Activated CD4-positive, alpha-beta T cell treated with anti-CD3 and anti-CD28 coated beads, Interleukin-10, Interleukin-2, amounts not matched to agents 100 ng/mL and 50 ng/mL, durations not matched to agents 16 hours and 8 hours (primary cell): ENCODE results near the gene SLCO1C1.
A peak's percentile ranks its signal among the peaks of the same experiment; 100 is the strongest.
"Not testable (repeated sequence)": the region's sequence is repeated elsewhere in the genome, so short reads cannot be mapped to it uniquely, and the experiment has no call there.

ENCODE experiments used
- DNase-seq: peaks from one replicate; pipeline ENCODE4 v3.0.0-alpha.2; 2020

The SLCO1C1 gene, protein sequence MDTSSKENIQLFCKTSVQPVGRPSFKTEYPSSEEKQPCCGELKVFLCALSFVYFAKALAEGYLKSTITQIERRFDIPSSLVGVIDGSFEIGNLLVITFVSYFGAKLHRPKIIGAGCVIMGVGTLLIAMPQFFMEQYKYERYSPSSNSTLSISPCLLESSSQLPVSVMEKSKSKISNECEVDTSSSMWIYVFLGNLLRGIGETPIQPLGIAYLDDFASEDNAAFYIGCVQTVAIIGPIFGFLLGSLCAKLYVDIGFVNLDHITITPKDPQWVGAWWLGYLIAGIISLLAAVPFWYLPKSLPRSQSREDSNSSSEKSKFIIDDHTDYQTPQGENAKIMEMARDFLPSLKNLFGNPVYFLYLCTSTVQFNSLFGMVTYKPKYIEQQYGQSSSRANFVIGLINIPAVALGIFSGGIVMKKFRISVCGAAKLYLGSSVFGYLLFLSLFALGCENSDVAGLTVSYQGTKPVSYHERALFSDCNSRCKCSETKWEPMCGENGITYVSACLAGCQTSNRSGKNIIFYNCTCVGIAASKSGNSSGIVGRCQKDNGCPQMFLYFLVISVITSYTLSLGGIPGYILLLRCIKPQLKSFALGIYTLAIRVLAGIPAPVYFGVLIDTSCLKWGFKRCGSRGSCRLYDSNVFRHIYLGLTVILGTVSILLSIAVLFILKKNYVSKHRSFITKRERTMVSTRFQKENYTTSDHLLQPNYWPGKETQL

GRCh38 chr12:20695232-20695631, at the start of gene SLCO1C1:
Gene SLCO1C1 (plus strand): TSS chr12:20695332. CDS start chr12:20699577, 4,245 bp downstream.
- no peak for DNase-seq

DNA sequence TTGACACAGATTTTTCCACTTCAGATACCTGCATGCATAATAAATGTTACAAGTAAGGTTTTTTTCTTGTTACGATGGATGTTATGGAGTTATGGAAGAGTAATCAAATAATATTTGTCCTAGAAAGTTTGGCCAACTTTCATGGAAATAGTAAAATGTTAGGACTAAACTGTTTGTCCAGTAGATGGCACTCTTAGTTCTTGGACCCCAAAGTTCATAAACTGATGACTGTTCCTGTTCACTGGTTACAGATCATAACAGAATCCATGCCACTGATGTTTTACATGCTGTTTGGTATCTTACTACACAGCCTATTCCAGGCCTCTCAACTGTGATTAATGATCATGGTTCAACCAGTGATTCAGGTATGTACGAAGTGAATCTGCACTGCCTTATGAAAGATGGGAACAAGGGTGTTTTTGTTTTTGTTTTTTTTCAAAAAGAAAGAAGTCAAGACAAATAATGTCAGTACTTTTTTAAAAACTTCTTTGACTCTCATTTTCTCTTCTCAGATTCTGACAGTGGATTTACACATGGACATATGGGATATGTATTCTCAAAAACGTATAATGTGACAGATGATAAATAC, 48.8 kb upstream of the SLCO1C1 start:
- peak; percentile 26 for DNase-seq

DNA sequence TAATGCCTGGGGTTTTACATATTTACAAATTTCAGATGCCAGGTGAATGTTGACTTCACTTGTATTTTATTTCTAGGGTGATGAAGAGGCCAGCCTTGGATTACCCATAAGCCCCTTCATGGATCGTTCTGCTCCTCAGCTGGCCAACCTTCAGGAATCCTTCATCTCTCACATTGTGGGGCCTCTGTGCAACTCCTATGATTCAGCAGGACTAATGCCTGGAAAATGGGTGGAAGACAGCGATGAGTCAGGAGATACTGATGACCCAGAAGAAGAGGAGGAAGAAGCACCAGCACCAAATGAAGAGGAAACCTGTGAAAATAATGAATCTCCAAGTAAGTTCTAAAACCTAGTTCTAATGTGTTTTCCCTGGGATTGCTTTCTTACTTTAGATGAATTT, 41.3 kb upstream of the SLCO1C1 start:
- DNase-seq = no peak

DNA sequence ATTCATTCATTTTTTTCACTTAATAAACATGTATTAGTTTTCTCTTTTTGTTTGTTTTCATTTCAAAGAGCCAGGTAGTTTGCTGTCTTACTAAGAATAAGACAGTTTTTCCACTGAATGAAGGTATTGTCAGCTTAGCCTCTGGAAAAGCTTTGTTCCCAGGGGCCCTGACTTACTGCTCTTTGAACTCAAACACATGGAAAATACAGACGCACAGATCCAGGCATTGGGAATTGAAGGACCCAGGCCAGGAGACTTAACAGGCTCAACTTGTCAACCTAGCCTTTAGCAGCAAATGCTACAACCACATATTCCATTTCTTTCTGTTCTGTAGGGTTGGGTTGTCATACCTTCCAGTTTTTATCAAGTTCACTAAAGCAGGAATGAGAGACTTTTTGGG, 38.5 kb upstream of the SLCO1C1 start:
- DNase-seq = no peak

DNA sequence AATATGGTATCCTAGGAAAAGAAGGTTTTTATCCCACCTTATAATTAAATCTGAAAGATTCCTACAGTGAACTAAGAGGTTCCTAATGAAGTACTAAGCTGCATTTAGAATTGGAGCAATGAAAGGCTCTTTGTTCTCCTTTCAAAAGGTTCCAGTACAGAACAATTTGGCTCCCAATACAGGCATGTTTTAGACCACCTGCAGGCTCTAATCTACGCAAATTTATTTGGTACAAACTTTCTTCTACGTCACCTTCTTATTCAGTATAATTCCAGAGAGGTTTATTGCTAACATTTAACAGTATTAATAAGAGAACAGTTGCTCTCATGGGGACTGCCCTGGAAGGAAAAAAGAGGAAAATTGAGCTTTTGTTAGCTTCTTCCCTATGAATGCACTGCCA, 37.6 kb upstream of the SLCO1C1 start:
- DNase-seq = no peak

DNA sequence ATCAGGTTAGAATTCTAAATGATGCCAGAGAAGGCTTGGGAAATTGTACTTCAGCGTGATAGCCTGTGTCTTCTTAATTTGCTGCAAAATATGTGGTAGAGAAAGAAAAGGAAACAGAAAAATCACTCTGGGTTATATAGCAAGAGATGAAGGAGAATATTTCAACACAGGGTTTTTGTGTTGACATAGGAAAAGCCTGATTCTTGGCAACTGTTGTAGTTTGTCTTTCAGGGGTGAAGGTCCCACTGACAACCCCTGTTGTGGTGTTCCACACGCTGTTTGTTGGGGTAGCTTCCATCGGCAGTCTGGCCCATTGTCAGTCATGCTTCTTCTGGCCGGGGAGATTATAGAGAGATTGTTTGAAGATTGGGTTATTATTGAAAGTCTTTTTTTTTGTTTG, 13.8 kb upstream of the SLCO1C1 start:
- no peak for DNase-seq

DNA sequence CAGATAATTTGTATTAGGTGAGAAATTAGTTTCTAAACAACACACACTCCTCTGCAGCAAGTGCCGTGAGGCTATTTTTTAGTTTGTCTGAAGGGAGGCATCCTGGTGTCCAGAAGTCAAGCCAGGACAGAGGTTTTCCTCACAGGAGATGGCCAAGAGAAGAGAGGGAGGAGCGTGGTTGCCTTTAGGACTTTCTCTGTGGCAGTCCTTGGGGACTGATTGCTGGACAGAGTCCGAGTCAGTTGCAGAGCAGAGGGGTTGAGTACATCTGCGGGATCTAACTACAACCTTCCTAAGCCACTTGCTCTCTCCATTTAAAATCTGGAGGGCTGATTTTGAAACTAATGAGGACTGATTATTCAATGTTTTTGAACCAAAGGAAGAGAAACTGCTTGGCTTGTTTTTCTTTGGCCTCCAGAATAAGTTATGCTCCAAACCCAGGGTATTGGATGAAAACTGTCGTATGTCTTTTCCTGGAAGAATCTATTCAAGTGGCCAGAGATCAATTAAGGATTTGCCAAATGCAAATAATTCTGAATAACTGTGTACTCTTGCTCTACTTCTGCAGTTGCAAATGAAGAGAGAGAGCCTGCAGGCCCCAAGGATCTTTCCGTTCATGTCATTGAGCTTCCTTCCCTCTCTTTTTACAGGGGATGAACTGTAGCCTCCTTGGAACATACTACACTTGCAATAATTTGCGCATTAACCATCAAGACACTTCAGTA, 1.2 kb downstream of the SLCO1C1 start:
- no peak for DNase-seq

DNA sequence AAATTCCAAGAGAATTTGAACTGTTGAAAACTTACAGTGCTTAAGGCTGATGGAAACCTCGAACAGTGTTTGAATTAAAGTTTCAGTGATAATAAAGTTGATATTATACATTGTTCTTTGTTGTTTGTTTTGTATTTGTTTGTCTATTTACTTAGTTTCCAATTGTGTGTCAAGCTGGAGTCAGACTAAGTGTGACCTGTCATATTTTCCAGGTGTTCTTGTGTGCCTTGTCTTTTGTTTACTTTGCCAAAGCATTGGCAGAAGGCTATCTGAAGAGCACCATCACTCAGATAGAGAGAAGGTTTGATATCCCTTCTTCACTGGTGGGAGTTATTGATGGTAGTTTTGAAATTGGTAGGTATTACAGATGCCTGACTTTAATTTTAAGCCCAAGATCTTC, 6.0 kb downstream of the SLCO1C1 start:
- DNase-seq = no peak

GRCh38 chr12:20704860-20705259, 9.7 kb downstream of the SLCO1C1 start:
- no peak for DNase-seq

GRCh38 chr12:20711846-20712245, 16.7 kb downstream of the SLCO1C1 start:
- DNase-seq = no peak

DNA sequence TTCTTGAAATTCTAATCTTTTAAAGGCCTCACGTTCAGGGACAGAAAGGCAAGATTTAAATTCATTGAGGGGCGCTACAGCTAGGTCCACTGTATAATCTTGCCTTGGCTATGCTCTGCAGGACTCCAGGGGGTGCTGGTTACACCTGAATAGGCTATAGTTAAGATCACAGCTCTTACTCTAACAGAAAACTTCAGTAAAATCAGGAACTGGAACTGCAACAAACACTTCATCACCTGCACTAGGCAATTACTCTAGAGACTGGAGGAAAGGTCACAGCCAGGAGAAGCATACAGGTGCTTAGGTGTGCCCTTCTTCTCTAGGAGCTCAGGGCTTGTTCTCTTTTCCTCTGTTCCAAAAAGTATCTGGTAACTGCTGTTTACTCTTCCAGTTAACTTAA, 20.9 kb downstream of the SLCO1C1 start:
- no peak for DNase-seq

DNA sequence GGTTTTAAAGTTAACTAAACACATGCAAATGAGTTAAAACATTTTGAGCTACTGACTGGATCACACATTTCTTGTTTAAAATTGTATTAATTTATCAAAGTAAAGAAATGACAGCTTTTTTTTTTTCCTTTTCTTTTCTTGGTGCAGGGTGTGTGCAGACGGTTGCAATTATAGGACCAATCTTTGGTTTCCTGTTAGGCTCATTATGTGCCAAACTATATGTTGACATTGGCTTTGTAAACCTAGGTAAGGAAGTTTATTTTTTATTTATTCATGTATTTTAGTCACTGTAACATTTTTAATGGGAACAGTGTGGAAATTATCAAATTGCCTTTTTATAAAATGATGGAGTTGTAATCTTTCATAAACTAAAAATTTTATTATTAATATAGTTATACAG, 21.9 kb downstream of the SLCO1C1 start:
- DNase-seq = no peak

DNA sequence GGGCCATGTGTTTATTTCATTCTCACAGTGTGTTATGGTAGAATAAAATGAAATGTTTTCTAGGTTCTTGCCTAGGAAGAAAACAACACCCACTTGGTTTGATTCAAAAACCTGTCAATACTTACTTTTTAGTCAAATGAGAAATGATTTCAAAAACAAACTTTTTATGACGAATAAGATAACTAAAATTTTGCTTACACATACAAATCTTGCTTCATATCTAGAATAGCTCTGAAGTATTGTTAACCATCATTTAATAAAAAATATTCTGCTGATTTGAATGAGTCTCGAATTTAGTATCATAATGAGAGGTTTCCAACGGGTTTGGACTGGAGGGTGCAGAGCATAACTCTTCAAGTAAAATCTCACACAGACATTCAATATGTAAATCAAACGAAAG, 23.2 kb downstream of the SLCO1C1 start:
- DNase-seq = no peak

DNA sequence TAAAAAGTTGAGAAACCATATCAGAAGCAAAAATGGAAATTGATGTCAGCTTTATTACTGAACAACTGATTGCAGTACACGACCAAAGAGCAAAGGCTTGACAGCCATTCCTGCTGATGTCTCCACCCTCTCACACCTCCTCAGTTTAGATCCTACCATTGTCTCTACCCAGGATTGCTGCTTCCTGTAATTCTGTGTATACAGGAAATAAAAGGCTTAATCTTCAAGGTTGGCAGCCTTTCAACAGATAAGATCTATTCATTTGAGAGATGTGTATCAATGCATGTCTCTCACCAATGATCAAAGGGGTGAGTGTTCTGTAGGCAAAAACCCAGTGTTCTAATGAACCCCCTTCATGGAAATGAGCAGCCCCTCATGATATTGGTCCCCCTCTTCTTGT, 27.0 kb downstream of the SLCO1C1 start:
- no peak for DNase-seq

- DNase-seq = no peak
Measured at GRCh38 chr12:20731274-20731673, 36.1 kb downstream of the SLCO1C1 start.

DNA sequence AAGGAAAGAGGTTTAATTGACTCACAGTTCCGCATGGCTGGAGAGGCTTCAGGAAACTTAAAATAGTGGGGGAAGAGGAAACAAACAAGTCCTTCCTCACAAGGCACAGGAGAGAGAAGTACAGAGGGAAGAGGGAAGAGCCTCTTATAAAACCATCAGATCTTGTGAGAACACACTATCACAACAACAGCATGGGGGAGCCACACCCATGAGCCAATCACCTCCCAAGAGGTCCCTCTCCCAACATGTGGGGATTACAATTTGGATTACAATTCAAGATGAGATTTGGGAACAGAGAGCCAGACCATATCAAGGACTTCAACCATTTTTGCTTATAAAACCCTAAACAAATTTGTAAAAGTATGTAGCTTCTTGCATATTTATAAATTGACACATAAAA, 45.8 kb downstream of the SLCO1C1 start:
- DNase-seq = no peak

GRCh38 chr12:20748198-20748597, 53.1 kb downstream of the SLCO1C1 start:
- DNase-seq = no peak

- DNase-seq = no peak
Measured at GRCh38 chr12:20751046-20751445, 55.9 kb downstream of the SLCO1C1 start.

DNA sequence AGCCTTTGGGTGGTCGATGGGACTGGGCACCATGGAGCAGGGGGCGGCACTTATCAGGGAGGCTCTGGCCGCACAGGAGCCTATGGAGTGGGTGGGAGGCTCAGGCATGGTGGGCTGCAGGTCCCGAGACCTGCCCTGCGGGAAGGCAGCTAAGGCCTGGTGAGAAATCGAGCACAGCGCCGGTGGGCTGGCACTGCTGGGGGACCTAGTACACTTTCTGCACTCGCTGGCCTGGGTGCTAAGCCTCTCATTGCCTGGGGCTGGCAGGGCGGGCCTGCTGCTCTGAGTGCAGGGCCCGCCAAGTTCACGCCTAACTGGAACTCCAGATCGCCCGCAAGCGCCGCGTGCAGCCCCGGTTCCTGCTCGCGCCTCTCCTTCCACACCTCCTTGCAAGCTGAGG, 82.3 kb downstream of the SLCO1C1 start:
- DNase-seq = no peak

GRCh38 chr12:20778969-20779368, 83.8 kb downstream of the SLCO1C1 start:
- no peak for DNase-seq

GRCh38 chr12:20779971-20780370, 84.8 kb downstream of the SLCO1C1 start:
- DNase-seq = not testable (repeated sequence)

- DNase-seq = not testable (repeated sequence)
Measured at GRCh38 chr12:20783796-20784357, 88.7 kb downstream of the SLCO1C1 start.

- no peak for DNase-seq
Measured at GRCh38 chr12:20792971-20793370, 97.8 kb downstream of the SLCO1C1 start.
